ENCODE data around the gene SLC47A1. TPM values are rescaled to one million over a fixed set of nuclear protein-coding genes. Genes with fewer than 3 reads are reported as not detected.

Gene SLC47A1
- total RNA-seq, 2 experiments from 2014 or later, result not detected

DNA sequence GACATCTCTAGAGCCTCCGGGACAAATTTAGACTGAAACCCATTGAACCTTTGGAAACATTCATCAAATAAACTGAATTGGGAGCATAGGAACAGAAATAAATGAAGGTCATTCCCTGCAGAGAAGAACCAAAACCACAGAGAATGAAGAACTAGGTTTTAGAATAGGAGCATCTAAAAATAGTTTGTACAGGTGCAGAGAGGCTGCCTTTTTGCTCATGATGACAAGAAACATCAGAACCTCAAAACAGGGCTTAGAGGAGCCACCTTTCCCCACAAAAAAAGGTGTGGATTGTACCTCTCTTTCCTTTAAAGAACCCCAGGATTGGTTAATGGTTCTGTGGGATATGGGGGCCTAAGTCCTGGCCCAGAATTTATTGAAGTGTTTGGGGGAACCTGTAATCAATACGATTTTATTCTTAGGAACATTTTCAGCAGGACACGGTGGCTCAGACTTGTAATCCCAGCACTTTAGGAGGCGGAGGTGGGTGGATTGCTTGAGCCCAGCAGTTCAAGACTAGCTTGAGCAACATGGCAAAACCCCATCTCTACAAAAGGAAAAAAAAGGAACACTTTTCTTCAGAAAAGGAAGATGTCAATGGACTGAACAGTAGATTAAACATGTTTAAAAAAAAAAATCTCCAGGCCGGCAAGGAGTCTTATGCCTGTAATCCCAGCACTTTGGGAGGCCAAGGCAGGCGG, 37.7 kb upstream of the SLC47A1 start:
- ATAC-seq (ENCODE audit: poor library complexity) (no peak), DNase-seq (no peak)
- H3K9me3 ChIP-seq (ENCODE audit: control insufficient read depth in 1 of 2, insufficient read depth in 1 of 2, low read length in 2 of 2), result no peaks in the 10 kb centered on the region
- H3K27ac Mint-ChIP-seq, result no peak overlapping the region
- peaks cover 4% of the 10 kb centered on the region for H3K27me3 Mint-ChIP-seq
- TF ChIP-seq, protein P1, sequence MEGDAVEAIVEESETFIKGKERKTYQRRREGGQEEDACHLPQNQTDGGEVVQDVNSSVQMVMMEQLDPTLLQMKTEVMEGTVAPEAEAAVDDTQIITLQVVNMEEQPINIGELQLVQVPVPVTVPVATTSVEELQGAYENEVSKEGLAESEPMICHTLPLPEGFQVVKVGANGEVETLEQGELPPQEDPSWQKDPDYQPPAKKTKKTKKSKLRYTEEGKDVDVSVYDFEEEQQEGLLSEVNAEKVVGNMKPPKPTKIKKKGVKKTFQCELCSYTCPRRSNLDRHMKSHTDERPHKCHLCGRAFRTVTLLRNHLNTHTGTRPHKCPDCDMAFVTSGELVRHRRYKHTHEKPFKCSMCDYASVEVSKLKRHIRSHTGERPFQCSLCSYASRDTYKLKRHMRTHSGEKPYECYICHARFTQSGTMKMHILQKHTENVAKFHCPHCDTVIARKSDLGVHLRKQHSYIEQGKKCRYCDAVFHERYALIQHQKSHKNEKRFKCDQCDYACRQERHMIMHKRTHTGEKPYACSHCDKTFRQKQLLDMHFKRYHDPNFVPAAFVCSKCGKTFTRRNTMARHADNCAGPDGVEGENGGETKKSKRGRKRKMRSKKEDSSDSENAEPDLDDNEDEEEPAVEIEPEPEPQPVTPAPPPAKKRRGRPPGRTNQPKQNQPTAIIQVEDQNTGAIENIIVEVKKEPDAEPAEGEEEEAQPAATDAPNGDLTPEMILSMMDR (IDR thresholded peaks at IDR 0.05), result no peak
- H3K27ac ChIP-seq (ENCODE audit: low read depth in 1 of 2, low read length in 2 of 2), result no peak overlapping the region
- intact Hi-C loops (cut with DNase I, micrococcal nuclease), result no loop called here
- H3K36me3 ChIP-seq (ENCODE audit: insufficient read depth, low read length), result no peaks in the 10 kb centered on the region
- H3K4me3 ChIP-seq (ENCODE audit: low read length), result no peak overlapping the region
- no peaks in the 10 kb centered on the region for H3K36me3 Mint-ChIP-seq (ENCODE audit: low read depth)
- no peaks in the 10 kb centered on the region for H3K9me3 Mint-ChIP-seq
- CTCF ChIA-PET, result no interaction called here
- H3K4me1 ChIP-seq (ENCODE audit: insufficient read depth, low read length), result no peaks in the 10 kb centered on the region
- H3K4me3 Mint-ChIP-seq, result no peak overlapping the region
- H3K4me1 Mint-ChIP-seq (ENCODE audit: low read depth), result no peaks in the 10 kb centered on the region
- POLR2A ChIA-PET, result no interaction called here
- H3K27me3 ChIP-seq (ENCODE audit: control insufficient read depth in 1 of 2, insufficient read depth in 2 of 2, low read length in 2 of 2), result no peaks in the 10 kb centered on the region

DNA sequence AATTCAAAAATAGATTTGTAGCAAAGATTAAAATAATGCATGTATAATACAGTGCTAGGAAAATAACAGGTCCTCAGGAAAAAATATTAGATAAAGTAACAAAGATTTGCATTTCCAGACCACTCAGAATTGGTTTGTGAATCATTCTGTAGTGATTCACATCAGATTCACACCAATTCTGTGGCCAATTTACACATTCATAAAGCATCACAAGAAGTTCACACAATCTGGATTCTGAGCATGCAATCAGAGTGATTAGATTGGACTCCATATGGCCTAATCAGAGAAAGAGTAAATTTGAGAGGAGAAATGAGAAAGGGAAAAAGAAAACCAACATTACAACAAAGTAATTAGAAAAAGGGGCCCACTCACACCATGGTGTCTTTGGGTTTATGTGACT, 36.0 kb upstream of the SLC47A1 start:
- DNase-seq (no peak), ATAC-seq (ENCODE audit: poor library complexity) (no peak)
- no peaks in the 10 kb centered on the region for H3K4me1 ChIP-seq (ENCODE audit: insufficient read depth, low read length)
- intact Hi-C loops (cut with DNase I, micrococcal nuclease), result no loop called here
- H3K27me3 Mint-ChIP-seq, result no peaks in the 10 kb centered on the region
- H3K36me3 Mint-ChIP-seq (ENCODE audit: low read depth), result no peaks in the 10 kb centered on the region
- no peaks in the 10 kb centered on the region for H3K9me3 Mint-ChIP-seq
- no peak overlapping the region for H3K27ac Mint-ChIP-seq
- no peak overlapping the region for H3K27ac ChIP-seq (ENCODE audit: low read depth in 1 of 2, low read length in 2 of 2)
- H3K36me3 ChIP-seq (ENCODE audit: insufficient read depth, low read length), result no peaks in the 10 kb centered on the region
- H3K4me3 ChIP-seq (ENCODE audit: low read length), result no peak overlapping the region
- peaks cover 2% of the 10 kb centered on the region for H3K4me1 Mint-ChIP-seq (ENCODE audit: low read depth)
- TF ChIP-seq, protein P1 (IDR thresholded peaks at IDR 0.05), result no peak
- H3K4me3 Mint-ChIP-seq, result no peak overlapping the region
- no peaks in the 10 kb centered on the region for H3K27me3 ChIP-seq (ENCODE audit: control insufficient read depth in 1 of 2, insufficient read depth in 2 of 2, low read length in 2 of 2)
- H3K9me3 ChIP-seq (ENCODE audit: control insufficient read depth in 1 of 2, insufficient read depth in 1 of 2, low read length in 2 of 2), result no peaks in the 10 kb centered on the region
- POLR2A ChIA-PET, result no interaction called here
- CTCF ChIA-PET, result no interaction called here

DNA sequence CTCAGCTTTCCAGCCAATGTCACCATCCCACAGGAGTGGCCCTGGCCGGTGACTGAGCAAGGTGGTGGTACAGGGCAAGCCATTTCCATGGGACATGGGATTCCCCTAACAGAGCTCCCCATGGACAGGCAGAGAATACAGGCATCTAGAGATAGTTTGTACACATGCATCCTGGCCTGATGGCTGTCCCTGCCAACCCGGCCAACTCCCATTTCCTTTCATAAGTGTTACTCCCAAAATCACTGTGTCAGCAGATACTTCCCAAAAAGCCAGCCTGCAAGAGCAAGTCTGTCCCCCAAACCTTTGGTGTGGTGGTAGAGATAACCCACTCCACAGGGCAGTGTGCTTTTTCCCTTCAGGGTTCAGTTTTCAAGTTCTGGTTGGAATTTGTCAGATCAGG, 32.4 kb upstream of the SLC47A1 start:
- H3K4me3 Mint-ChIP-seq, result no peak overlapping the region
- H3K9me3 ChIP-seq (ENCODE audit: control insufficient read depth in 1 of 2, insufficient read depth in 1 of 2, low read length in 2 of 2), result no peaks in the 10 kb centered on the region
- ATAC-seq (ENCODE audit: poor library complexity), result no peak
- no peaks in the 10 kb centered on the region for H3K36me3 Mint-ChIP-seq (ENCODE audit: low read depth)
- H3K27me3 Mint-ChIP-seq, result no peaks in the 10 kb centered on the region
- no peak overlapping the region for H3K4me3 ChIP-seq (ENCODE audit: low read length)
- no peaks in the 10 kb centered on the region for H3K9me3 Mint-ChIP-seq
- TF ChIP-seq, protein P1 (IDR thresholded peaks at IDR 0.05), result no peak
- DNase-seq, result no peak
- no peaks in the 10 kb centered on the region for H3K27me3 ChIP-seq (ENCODE audit: control insufficient read depth in 1 of 2, insufficient read depth in 2 of 2, low read length in 2 of 2)
- ChIA-PET CTCF (no interaction called here), POLR2A (no interaction called here)
- no peaks in the 10 kb centered on the region for H3K36me3 ChIP-seq (ENCODE audit: insufficient read depth, low read length)
- no peak overlapping the region for H3K27ac Mint-ChIP-seq
- intact Hi-C loops (cut with DNase I, micrococcal nuclease), result no loop called here
- no peak overlapping the region for H3K27ac ChIP-seq (ENCODE audit: low read depth in 1 of 2, low read length in 2 of 2)
- peaks cover 4% of the 10 kb centered on the region for H3K4me1 Mint-ChIP-seq (ENCODE audit: low read depth)
- H3K4me1 ChIP-seq (ENCODE audit: insufficient read depth, low read length), result no peaks in the 10 kb centered on the region
